Fibroblast of pulmonary artery (primary cell): ENCODE data around the gene LOXL1.

Experiments used
- DNase-seq: peaks from one replicate; pipeline ENCODE4 v3.0.0-alpha.2; 2010; ENCODE audit warnings: low read depth
- H3K4me3 ChIP-seq: replicated peaks from 2 replicates; pipeline ENCODE4 v1.5.1; 2011; ENCODE audit warnings: low read depth, mild to moderate bottlenecking, control low read depth, low read length, moderate library complexity
- TF ChIP-seq, protein P1 (sequence below): IDR thresholded peaks from 2 replicates; pipeline ENCODE4 v1.5.1; 2011; ENCODE audit warnings: mild to moderate bottlenecking, control low read depth, low read length, inconsistent platforms; ENCODE audit errors: missing control alignments

Gene LOXL1

DNA sequence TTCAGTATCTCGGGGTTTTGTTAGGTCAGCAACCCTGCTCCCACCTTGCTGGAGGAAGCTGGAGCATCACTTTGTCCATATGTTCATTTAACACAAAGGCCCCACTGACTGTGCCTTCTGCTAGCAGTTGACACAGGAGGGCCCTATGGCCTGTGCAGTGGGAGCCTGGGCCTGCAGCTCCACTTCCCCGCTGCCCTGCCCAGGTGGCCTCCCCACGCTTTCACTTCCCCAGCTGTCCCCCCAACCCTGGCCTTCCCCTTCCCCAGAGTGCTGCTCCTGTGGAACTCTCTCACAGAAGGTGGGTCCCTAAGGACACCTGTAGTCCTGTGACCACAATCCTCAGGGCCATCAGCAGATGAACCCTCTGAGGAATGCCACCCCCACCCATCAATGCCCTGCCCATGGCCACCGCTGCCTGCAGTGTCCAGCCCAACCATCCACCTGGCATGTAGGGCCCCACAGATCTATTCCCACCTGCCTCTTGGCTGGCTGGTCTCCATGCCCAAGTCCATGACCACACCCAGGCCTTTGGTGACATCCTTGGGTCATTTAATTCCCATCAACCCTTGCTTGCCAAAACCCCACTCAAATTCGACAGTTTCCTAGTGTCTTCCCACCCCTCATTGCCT lies 39.4 kb upstream of the LOXL1 start:
- TF ChIP-seq, protein P1, sequence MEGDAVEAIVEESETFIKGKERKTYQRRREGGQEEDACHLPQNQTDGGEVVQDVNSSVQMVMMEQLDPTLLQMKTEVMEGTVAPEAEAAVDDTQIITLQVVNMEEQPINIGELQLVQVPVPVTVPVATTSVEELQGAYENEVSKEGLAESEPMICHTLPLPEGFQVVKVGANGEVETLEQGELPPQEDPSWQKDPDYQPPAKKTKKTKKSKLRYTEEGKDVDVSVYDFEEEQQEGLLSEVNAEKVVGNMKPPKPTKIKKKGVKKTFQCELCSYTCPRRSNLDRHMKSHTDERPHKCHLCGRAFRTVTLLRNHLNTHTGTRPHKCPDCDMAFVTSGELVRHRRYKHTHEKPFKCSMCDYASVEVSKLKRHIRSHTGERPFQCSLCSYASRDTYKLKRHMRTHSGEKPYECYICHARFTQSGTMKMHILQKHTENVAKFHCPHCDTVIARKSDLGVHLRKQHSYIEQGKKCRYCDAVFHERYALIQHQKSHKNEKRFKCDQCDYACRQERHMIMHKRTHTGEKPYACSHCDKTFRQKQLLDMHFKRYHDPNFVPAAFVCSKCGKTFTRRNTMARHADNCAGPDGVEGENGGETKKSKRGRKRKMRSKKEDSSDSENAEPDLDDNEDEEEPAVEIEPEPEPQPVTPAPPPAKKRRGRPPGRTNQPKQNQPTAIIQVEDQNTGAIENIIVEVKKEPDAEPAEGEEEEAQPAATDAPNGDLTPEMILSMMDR: no peak
- H3K4me3 ChIP-seq: no peak overlapping the region
- no peak for DNase-seq

DNA sequence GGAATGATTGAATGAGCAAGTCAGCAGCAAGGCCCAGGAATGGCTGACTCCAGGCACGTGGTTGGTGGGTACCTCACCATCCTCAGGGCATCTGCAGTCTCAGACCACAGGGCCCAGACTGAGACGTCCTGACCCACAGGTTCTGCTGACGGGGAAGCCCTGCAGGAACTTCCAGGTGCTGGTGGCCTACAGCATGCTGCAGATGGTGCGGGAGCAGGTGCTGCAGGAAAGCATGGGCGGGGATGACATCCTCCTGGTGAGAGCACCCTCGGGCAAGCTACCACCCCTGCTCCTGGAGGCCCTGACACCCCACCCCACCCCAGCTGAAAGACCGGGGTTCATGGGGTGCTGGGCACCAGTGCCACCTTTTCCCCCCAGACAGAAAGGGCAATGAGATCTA lies 38.8 kb upstream of the LOXL1 start:
- DNase-seq: no peak

DNA sequence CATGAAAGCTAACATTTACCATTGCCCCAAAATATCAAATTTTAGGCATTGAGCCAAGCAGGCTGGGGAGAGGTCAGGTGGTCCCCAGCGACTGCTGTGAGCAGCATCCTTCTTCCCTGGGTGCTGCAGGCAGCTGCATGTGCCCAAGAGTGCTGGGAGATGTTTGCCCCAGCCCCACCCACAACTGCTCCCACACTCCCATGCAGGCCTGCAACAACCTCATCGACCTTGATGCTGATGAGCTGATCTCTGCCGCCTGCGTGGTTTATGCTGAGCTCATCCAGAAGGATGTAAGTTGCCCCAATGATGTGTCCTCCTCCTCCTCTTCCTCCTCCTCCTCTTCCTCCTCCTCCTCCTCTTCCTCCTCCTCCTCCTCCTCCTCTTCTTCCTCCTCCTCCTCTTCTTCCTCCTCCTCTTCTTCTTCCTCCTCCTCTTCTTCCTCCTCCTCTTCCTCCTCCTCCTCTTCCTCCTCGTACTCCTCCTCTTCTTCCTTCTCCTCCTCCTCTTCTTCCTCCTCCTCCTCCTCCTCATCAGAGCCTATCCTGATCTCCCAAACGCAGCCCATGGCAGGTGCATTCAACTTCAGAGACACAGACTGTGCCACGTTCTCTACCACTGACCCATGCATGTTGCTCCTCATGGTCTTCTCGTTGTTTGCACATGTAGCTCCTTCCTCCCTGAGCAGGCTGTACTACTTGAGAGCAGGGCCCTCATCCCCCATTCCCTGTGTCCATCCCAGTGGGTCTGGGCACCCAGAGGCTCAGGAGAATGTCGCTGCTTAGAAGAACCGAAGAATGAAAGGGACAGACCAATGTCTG lies 37.8 kb upstream of the LOXL1 start:
- no peak overlapping the region for H3K4me3 ChIP-seq
- TF ChIP-seq, protein P1: no peak
- no peak for DNase-seq

More for the DNA sequence above, 38.8 kb upstream of the LOXL1 start:
- H3K4me3 ChIP-seq: no peak overlapping the region
- TF ChIP-seq, protein P1: no peak

DNA sequence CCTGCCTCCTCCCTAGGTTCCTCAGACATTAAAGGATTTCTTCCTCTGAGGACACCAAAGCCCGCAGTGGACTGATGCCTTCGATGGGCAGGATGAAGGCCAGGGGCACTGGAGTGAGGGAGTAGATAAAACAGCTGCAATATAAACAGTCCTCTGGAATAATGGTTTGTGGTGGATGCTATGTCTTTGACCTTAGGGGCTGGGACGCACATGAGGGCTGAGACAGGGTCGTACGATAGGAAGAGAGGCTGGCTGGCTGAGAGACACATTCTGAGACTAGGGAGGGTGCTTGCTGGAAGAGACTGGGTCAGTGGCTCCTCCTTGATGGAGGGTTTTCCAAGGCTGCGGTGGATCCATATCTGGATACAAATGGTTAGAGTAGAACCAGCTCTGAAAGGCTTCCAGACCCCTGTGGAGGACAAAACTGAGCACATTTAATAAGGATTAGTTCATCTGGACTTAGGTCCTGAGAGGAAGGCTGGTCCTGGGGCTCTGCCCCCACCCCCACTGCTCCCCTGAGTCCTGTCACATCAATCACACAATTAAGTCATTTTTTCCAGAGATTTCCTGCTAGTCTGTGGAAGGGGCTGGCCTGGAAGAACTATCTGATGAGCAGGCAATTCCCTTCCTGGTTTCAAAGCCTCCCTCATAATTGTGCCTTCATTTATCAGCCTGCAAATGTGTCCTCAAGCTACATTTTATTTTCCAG lies 37.1 kb upstream of the LOXL1 start:
- H3K4me3 ChIP-seq: no peak overlapping the region
- DNase-seq: no peak
- TF ChIP-seq, protein P1: no peak

DNA sequence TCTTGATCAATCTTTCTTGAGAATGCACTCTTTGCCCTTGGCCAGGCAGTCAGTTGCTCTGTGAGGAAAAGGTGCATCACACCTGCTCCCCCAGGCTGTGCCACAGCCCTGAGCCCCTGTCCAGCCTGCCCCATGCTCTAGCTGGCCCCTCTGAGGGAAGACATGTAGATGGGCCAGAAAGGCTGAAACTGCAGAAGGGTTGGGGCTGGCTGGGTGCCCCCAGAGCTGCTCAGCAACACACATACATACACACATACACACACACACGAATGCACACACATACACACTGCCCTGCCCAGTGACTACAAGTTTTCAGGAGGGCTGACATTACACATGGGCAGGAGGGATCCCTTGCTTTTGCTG lies 36.5 kb upstream of the LOXL1 start:
- no peak overlapping the region for H3K4me3 ChIP-seq
- DNase-seq: no peak
- TF ChIP-seq, protein P1: no peak

DNA sequence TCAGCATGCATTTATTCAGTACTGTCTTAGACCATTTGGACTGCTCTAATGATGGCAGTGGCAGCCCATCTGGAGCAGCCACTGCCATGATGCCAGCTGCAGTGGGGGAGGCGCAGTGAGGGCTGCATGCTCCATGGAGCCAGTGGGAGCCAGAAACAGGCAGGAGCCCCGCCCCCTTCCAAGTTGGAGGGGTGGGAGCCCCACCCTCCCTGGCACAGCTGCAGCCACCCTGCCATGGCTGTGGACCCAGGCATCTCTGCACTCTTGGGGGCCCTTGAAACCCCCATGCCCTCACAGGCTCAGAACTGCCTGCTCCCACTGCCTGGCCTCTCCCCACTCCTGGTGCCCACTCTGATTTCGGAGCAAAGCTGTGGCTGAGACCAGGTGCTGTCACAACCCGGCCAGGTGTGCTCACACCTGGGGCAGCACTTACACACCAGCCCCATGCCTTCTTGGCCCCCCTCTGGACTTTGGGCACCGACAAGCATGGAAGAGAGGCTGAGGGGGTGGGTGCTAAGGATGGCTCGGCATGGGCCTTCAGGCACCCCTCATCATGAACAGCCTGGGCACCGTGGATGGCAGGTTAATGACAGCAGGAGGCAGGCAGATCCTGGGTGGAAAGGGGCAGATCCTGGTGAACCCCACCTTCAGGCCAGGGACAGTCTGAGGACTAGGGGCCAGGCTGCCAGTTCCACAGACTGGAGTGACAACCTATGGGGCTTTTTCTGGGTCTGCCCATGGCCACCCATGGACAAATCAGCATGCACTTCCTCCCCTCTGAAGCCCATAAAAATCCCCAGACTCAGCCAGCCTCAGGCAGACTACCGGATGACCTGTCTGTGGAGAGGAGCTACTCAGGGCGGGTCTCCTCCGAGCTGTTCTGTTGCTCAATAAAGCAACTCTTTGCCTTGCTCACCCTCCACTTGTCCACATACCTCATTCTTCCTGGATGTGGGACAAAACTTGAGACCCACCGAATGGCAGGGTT lies 34.6 kb upstream of the LOXL1 start:
- no peak for DNase-seq
- TF ChIP-seq, protein P1: no peak
- H3K4me3 ChIP-seq: no peak overlapping the region
